GM10847 (cell line): Measurements from ENCODE around the gene MTCL3.

ENCODE experiments used
- POLR2A ChIP-seq: IDR thresholded peaks from 2 replicates; pipeline ENCODE4 v1.6.1; 2011; ENCODE audit not compliant: insufficient read length; ENCODE audit errors: extremely low read depth

Gene MTCL3

DNA sequence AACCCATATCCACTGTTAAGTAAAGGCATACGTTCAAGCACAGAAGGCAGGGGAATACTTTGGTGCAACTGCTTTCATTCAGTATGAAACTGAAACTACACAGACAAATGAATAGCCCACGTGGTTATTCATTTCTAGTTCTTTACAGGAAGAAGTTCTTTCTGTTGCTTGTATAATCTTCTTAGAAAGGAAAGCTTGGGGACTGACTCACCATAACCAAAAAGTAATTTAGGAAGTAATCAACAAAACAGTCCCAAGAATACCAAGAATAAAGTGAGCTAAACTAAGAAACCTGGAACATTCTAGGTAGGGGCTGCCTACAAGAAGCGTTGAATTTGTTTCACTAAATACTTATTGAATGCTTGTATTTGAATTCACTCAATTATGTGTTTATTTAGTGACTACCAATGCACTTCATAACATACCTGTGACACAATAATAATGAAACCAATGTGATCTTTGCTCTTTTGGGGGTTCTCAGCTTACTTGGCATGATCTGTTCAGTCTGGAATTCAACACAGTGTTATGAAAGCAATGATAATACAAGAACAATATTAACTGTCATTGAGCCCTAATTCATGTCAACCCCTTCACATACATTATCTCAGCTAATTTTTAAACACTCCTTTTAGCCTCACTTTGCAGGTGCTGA, 34.8 kb downstream of the MTCL3 start:
- no peak for TF ChIP-seq POLR2A

DNA sequence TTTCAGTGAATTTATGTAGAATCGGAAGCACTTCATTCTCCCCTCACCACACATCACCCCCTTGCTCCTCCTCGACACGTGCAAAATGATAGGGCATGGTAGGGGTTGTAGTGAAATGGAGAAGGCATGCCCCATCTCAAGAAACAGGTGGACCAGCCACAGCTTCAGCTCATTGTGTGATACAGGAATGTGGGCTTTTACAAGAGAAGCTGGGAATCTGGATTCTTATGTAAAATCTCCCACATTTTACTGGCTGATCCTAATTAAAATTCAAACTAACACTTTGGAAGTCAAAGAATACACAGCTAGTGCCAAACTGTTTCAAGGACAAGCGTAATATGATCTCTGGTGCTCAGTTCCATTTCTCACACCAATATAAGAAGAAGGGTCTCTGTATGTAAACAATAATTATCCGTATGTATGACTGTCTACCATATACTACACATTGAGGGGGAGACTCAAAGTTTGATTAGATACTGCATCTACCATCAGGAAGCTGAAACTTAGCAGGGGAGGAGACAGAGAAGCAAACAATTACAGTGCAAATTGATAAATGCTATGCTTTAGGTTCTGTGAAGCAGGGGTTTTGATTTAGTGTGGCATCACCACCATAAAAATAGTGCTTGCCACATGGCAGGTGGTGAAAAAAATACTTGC, 35.6 kb downstream of the MTCL3 start:
- no peak for TF ChIP-seq POLR2A

DNA sequence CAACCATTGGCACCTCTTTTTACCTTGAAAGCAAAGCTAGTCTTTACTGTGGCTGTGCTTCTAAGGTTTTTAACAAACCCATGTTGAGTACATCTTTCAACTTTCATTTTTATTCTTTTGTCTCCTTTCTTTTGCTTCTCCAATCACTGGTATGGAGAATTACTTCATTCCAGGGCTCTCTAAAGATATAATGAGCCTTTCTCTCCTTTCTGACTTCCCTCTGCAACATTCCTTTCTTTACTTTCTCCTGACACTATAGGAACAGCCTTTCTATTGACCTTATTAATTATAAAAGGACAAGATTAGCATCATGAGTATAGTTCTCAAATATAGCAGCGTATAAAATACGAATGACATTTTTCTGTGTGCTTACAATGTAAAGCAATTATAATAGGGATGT, 36.8 kb downstream of the MTCL3 start:
- no peak for TF ChIP-seq POLR2A

GRCh38 chr6:127481628-127482027, 37.5 kb downstream of the MTCL3 start:
- no peak for TF ChIP-seq POLR2A

DNA sequence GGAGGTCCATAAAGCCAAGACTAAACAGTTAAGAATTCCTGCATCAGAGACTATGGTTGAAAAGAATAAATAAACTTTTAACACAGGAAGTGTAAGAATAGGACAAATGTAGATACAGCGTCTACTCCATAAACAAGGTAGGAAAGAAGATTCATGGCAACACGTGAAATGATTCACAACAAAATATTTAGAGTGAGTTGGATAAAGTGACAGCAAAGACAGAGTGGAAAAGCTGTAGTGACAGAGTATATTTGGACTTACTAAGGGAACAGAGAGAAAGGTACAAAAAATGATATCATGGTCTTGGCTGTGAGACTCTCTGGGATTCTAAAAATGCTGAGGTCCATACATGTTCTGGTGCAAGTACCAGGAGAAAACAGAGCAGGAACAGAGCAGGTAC, 38.0 kb downstream of the MTCL3 start:
- TF ChIP-seq POLR2A: no peak

DNA sequence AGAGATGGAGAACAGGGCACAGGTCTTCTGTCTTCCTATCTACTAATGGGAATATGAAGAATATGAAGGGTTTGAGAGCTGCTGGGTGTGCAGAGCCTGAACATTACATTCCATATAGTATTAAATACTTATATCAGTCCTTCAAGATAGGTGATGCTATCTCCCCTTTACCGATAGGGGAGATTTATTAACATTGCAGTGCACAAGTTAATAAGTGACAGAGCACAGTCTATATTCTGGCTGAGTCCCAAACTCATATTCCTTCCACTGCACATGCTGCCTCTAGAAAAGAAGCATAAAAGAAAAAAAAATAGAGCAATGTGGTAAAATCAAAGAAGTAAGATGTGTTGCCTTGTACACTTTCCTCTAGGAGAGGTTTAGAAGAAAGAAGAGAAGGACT, 41.5 kb downstream of the MTCL3 start:
- no peak for TF ChIP-seq POLR2A

GRCh38 chr6:127475823-127476176, 43.3 kb downstream of the MTCL3 start:
- no peak for TF ChIP-seq POLR2A

DNA sequence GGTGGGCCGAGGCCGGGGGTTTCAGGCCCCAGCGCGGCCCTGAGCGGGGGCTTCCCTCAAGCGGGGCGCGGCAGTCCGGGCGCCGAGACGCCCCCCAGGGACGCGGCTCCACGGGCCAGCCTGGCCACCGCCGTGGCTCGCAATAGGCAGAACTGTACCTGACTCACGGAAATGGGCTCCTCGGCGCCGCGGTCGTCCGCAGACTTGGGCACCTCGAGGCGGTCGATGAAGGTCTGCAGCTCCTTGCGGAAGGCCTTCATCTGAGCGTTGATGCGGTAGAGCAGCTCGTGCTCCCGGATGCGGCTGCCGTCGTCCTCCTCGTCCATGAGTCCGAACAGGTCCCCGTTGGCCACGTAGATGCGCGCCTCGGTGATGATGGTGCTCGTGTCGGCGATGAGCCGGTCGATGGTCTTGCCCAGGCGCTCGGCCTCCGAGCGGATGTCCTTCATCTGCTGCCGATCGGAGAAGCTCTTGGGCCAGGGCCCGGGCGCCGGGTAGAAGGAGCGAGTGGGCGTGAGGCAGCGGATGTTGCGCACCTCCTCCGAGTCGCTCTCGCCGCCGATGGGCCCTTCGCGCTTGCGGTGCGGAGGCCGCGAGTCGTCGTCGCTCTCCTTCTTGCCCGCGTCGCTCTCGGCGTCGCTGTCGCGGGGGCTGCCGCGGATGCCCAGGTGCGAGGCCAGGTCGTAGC, 43.9 kb downstream of the MTCL3 start:
- TF ChIP-seq POLR2A: no peak

DNA sequence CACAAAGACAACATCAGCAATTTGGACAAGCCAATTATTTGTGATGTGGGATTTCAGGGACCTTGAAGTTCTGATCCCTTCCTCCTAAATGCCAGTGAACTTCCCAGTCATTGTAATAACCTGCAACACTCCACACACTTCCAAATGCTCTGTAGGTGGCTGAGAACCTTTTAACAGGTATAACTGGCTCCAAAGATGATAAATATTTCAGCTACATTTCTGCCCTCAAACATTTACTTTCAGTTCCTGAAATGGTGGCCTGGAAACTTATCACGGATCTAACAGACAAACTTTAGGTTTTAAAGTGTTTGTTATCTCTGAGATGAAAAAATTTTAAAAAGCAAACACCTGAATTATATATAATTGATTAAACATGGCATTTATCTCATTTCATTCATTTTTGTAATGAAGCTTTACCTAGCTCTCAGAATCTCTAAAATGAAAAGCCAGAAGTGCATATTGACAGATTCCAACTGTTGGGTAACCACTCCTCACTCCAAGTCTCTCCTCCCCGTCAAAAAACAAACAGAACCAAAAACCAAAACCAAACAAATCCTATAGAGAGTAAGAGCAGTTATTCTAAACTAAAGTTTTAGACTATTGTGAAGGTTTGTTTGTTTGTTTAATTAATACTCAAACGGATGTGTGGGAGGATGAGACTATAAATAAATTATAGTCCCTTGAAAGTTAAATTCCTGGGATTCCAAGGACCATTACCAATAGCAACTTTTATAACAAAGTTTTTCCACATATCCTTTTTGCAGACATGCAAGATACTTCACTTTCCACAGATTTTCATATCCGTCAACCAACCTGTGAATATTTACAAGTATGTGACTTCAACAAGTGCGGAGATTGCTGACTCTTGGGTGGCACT, 47.5 kb downstream of the MTCL3 start:
- no peak for TF ChIP-seq POLR2A

DNA sequence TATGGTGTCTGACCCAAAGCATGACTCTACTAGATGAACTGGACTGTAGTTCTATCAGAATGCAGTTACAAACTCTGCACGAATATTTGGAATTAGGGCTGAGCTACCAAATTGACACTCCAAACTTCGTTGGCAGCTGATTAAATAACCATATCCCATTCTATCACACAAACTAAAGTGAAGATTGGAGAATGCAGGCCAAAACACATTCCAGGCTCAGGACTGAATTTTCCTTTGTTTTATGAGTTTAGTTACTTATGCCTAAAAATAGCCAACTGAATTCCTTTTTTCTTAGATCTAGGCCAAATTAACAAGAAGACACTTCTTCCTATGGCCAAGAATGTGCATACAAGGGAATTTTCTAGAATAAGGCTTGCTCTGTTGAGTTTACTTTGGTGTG, 50.2 kb downstream of the MTCL3 start:
- TF ChIP-seq POLR2A: no peak

DNA sequence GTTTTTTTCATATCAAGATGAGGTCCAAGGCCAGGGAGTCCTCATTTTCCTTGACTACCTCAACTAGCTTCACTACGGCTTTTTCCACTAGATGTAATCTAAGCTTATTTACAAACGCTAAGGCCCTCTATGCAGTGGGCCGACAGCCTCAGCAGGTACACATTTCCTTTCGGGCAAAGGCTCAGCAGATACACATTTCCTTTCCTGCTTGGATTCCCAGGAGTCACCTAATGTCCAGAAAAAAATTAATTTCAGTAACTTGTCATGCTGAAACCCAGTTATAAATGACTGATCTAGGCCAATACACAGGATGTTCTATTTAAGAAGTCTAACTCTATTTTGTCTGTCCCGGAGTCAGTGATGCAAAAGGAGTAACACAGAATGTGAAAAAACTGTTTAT, 52.7 kb downstream of the MTCL3 start:
- no peak for TF ChIP-seq POLR2A

DNA sequence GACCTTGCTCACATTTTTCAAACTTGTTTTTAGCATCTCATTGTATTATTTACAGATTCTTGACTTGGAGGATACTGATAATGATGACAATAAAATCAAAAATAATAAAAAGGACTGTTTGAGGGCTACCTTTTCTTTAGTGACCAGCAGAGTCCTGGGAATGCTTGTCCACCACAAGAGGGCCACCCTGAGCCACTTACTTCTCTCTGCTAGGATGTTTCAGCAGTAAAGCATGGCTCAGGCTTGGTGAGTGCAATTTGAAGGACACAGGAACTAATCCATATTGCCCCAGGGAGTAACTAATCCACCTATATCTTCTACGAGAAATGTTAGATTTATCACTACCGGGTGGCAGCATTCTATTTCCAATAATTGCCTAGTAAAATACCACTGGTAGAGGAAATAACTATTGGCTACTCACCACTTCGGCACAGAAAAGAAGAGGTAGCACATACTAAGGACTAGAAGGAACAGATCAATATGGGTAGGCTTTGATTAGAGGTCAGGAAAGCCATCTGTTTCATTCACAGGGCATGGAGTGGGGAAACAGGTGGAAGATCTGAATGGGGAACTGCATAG, 54.2 kb downstream of the MTCL3 start:
- no peak for TF ChIP-seq POLR2A

GRCh38 chr6:127464161-127464880, 54.8 kb downstream of the MTCL3 start:
- TF ChIP-seq POLR2A: no peak

DNA sequence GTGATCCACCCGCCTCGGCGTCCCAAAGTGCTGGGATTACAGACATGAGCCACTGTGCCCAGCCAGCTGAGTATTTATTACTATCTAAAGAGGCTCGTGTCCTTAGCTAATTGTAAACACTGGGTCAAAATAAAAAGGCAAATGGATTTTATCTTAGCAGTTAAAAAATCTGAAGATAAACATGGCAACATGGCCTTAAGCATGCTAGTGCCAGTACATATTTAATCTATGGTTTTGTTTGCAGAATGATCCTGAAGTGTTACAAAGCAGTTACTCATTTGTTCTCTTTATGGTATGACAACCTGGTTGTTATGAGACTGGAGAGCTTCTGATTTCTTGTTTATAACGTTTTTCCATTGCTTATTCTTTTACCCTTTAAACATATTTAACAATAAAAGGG, 56.1 kb downstream of the MTCL3 start:
- TF ChIP-seq POLR2A: no peak

DNA sequence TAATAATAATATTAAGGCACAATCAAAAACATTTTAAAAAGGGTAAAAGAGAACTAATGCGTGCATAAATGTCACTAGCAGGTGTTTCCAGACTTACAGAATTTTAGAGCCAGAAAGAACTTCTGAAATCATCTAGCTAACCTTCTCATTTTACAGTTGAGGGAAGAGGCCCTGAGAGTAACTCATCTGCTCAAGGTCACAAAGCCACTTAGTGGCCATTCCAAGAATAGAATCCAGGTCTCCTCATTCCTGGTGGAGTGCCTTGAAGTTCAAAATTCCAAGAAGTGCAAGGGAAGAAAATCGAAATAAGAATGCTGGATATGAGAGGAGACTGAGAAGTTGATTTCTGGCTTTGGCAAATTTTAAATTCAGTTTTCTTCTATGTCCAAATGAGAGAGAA, 56.8 kb downstream of the MTCL3 start:
- no peak for TF ChIP-seq POLR2A
